Sigmoid colon (tissue), 7 donors: ENCODE measurements around the gene KCNT1. TPM values are rescaled to one million over a fixed set of nuclear protein-coding genes. Genes with fewer than 3 reads are reported as not detected.

Experiments used
- DNase-seq: peaks from one replicate; pipeline ENCODE4 v3.0.0-alpha.2; 2019
- H3K27ac ChIP-seq, 4 donors: fragments of 200-600 bp; sonication (generic); one replicate each; pipeline ENCODE4 v1.5.1; 2016 to 2019; ENCODE audit warnings: mild to moderate bottlenecking in 1 of 4
- H3K27me3 ChIP-seq, 3 donors: fragments of 200-600 bp; sonication (generic); one replicate each; pipeline ENCODE4 v1.5.1; 2019; ENCODE audit warnings: mild to moderate bottlenecking in 1 of 3
- H3K36me3 ChIP-seq, 4 donors: fragments of 200-600 bp; sonication (generic); one replicate each; pipeline ENCODE4 v1.5.1; 2016 to 2019
- H3K4me1 ChIP-seq, 4 donors: fragments of 200-600 bp; sonication (generic); one replicate each; pipeline ENCODE4 v1.5.1; 2017 to 2019
- H3K4me3 ChIP-seq, 4 donors: fragments of 200-600 bp; sonication (generic); one replicate each; pipeline ENCODE4 v1.5.1; 2017 to 2019; ENCODE audit warnings: mild to moderate bottlenecking in 2 of 4, moderate library complexity in 1 of 4
- H3K9me3 ChIP-seq, 4 donors: fragments of 200-600 bp in 3 of 4; sonication (generic) in 3 of 4; one replicate each; pipeline versions ENCODE4 v1.5.1 to v1.6.1; 2013 to 2019
- CTCF ChIP-seq, 4 experiments: fragments of 450-650 bp in 3 of 4; fragments of 200-600 bp in 1 of 4; IDR thresholded peaks; one replicate each; pipeline ENCODE4 v1.5.1; 2016 to 2019; ENCODE audit warnings: antibody characterized with exemption in 4 of 4, mild to moderate bottlenecking in 3 of 4, moderate library complexity in 2 of 4
- EP300 ChIP-seq, 4 donors: sonication (generic); formaldehyde crosslinking; IDR thresholded peaks; one replicate each; pipeline ENCODE4 v1.6.1; 2017; ENCODE audit warnings: antibody characterized with exemption in 4 of 4
- POLR2A ChIP-seq, 2 donors: fragments of 450-650 bp; IDR thresholded peaks; one replicate each; pipeline ENCODE4 v1.6.1; 2016; ENCODE audit warnings: antibody characterized with exemption in 2 of 2, mild to moderate bottlenecking in 2 of 2, moderate library complexity in 2 of 2
- POLR2AphosphoS5 ChIP-seq, 4 donors: sonication (generic); formaldehyde crosslinking; IDR thresholded peaks; one replicate each; pipeline ENCODE4 v1.6.1; 2017; ENCODE audit warnings: antibody characterized with exemption in 4 of 4
- WGBS, 2 donors: extraction: QIAGEN DNeasy Blood & Tissue Kit; methylation state at CpG; one replicate each; pipeline ENCODE4 v1.1.7; 2013; 5-methylcytosine and 5-hydroxymethylcytosine counted together
- intact Hi-C: fragments of 100-400 bp; cut with DNase I; formaldehyde crosslinking; loops from one replicate; pipeline ENCODE4 v1.15.1; 2023
- polyA plus RNA-seq, 3 donors: library from polyadenylated mRNA; stranded (reverse); fragments of 200-250 nt; gene quantifications; one replicate each; pipeline ENCODE4 v1.2.3, GENCODE V29; 2013
- total RNA-seq, 4 donors: library from RNA; depleted of rRNA; stranded (reverse); fragments of >200 nt; gene quantifications; one replicate each; pipeline ENCODE4 v1.1.0, GENCODE V29; 2016
- donor health status: healthy with polysubstance abuse.
- donor health status: Bipolar disorder and iron deficiency.
- donor health status: healthy.

KCNT1 gene
- total and polyA plus RNA-seq, 7 donors = 0.23 to 0.95 (median 0.32) TPM; not detected in 3

- Histone ChIP-seq H3K36me3 (no peaks in the 10 kb centered on the region), H3K27me3 (peaks cover 0 to 10% (median 0%) of the 10 kb centered on the region in 3 donors), H3K4me1 (no peaks in the 10 kb centered on the region), H3K4me3 (no peak overlapping the region), H3K9me3 (no peaks in the 10 kb centered on the region), H3K27ac (no peak overlapping the region)
- 93% methylated on average over 10 of the region's 10 CpGs for WGBS, 2 donors
- intact Hi-C loops = no loop called here
- DNase-seq = no peak
- TF ChIP-seq EP300 (IDR thresholded peaks at IDR 0.05) = no peak
Measured at GRCh38 chr9:135790356-135790755, 88.4 kb downstream of the KCNT1 start.

GRCh38 chr9:135790850-135791249 is 88.9 kb downstream of the KCNT1 start:
- Histone ChIP-seq H3K4me3 (no peak overlapping the region), H3K27ac (no peak overlapping the region), H3K9me3 (no peaks in the 10 kb centered on the region), H3K27me3 (peaks cover 0 to 7% (median 0%) of the 10 kb centered on the region in 3 donors), H3K4me1 (no peaks in the 10 kb centered on the region), H3K36me3 (no peaks in the 10 kb centered on the region)
- intact Hi-C loops = no loop called here
- no peak for DNase-seq
- TF ChIP-seq CTCF (IDR thresholded peaks at IDR 0.05) (no peak), EP300 (IDR thresholded peaks at IDR 0.05) (no peak), POLR2A (IDR thresholded peaks at IDR 0.05) (no peak), POLR2AphosphoS5 (IDR thresholded peaks at IDR 0.05) (no peak)
- WGBS, 2 donors = 81 to 83% methylated on average over 11 of the region's 11 CpGs

- 78 to 79% methylated on average over 35 of the region's 35 CpGs for WGBS, 2 donors
- no peaks in the 10 kb centered on the region for H3K9me3 ChIP-seq
- H3K36me3 ChIP-seq = no peaks in the 10 kb centered on the region
- H3K27ac ChIP-seq = no peak overlapping the region
- no peak for DNase-seq
- H3K4me3 ChIP-seq = no peak overlapping the region
- TF ChIP-seq POLR2A (IDR thresholded peaks at IDR 0.05) = no peak
- no peak for TF ChIP-seq POLR2AphosphoS5 (IDR thresholded peaks at IDR 0.05)
- TF ChIP-seq CTCF (IDR thresholded peaks at IDR 0.05) = no peak
- TF ChIP-seq EP300 (IDR thresholded peaks at IDR 0.05) = no peak
- intact Hi-C loops = no loop called here
- no peaks in the 10 kb centered on the region for H3K4me1 ChIP-seq
- peaks cover 0 to 7% (median 0%) of the 10 kb centered on the region in 3 donors for H3K27me3 ChIP-seq
Measured at GRCh38 chr9:135791431-135792267, 89.7 kb downstream of the KCNT1 start.

- Histone ChIP-seq H3K4me3 (no peak overlapping the region), H3K27me3 (peaks cover 0 to 5% (median 0%) of the 10 kb centered on the region in 3 donors), H3K36me3 (no peaks in the 10 kb centered on the region), H3K4me1 (no peaks in the 10 kb centered on the region), H3K9me3 (no peaks in the 10 kb centered on the region), H3K27ac (no peak overlapping the region)
- intact Hi-C loops = no loop called here
- no peak for DNase-seq
- 63 to 79% methylated on average over 31 of the region's 31 CpGs for WGBS, 2 donors
- TF ChIP-seq CTCF (IDR thresholded peaks at IDR 0.05) = no peak
Measured at GRCh38 chr9:135792268-135793128, 90.5 kb downstream of the KCNT1 start.
